Heart left ventricle (tissue), 16 donors: ENCODE results near the gene CLEC16A. TPM values are rescaled to one million over a fixed set of nuclear protein-coding genes. Genes with fewer than 3 reads are reported as not detected.

Experiments used
- ATAC-seq, 4 donors: fragments of 200-7000 bp; cut with Tn5 transposase; one replicate each; pipeline ENCODE4 v1.9.1; 2020 to 2022; ENCODE audit warnings: moderate library complexity in 4 of 4, mild to moderate bottlenecking in 3 of 4, moderate number of reproducible peaks in 1 of 4
- DNase-seq, 5 donors: peaks; one replicate each; pipeline ENCODE4 v3.0.0-alpha.2; 2020
- H3K27ac ChIP-seq, 12 donors: fragments of 200-600 bp; sonication (generic) in 4 of 12; one replicate each; pipeline versions ENCODE4 v1.5.0 to v1.8.0; 2016 to 2022; ENCODE audit warnings: mild to moderate bottlenecking in 2 of 12
- H3K27me3 ChIP-seq, 9 donors: fragments of 200-600 bp; sonication (generic) in 2 of 9; one replicate each; pipeline versions ENCODE4 v1.5.1 to v1.8.0; 2016 to 2022; ENCODE audit warnings: mild to moderate bottlenecking in 3 of 9
- H3K36me3 ChIP-seq, 9 donors: fragments of 200-600 bp; sonication (generic) in 2 of 9; one replicate each; pipeline versions ENCODE4 v1.5.0 to v1.8.0; 2018 to 2022; ENCODE audit warnings: mild to moderate bottlenecking in 2 of 9
- H3K4me1 ChIP-seq, 12 donors: fragments of 200-600 bp; sonication (generic) in 4 of 12; one replicate each; pipeline versions ENCODE4 v1.5.0 to v1.8.0; 2016 to 2022; ENCODE audit warnings: mild to moderate bottlenecking in 3 of 12
- H3K4me3 ChIP-seq, 12 donors: fragments of 200-600 bp; sonication (generic) in 4 of 12; one replicate each; pipeline versions ENCODE4 v1.5.0 to v1.8.0; 2017 to 2022; ENCODE audit warnings: mild to moderate bottlenecking in 9 of 12, moderate library complexity in 4 of 12
- H3K9me3 ChIP-seq, 12 donors: fragments of 200-600 bp; sonication (generic) in 4 of 12; one replicate each; pipeline versions ENCODE4 v1.5.0 to v1.8.0; 2016 to 2022; ENCODE audit warnings: mild to moderate bottlenecking in 1 of 12
- POLR2A ChIP-seq, 2 donors: fragments of 450-650 bp; IDR thresholded peaks; one replicate each; pipeline ENCODE4 v1.6.1; 2017; ENCODE audit warnings: antibody characterized with exemption in 2 of 2, mild to moderate bottlenecking in 2 of 2, moderate library complexity in 2 of 2
- WGBS, 4 donors: extraction: QIAGEN DNeasy Blood & Tissue Kit in 2 of 4; methylation state at CpG; one replicate each; pipeline versions ENCODE4 v1.1.5 to v1.1.7; 2013 to 2018; 5-methylcytosine and 5-hydroxymethylcytosine counted together
- intact Hi-C, 10 donors: fragments of 100-400 bp; cut with DNase I; formaldehyde crosslinking; loops; one replicate each; pipeline versions ENCODE4 v1.11.1 to v1.14.2; 2022
- polyA plus RNA-seq, 2 donors: library from polyadenylated mRNA; stranded (reverse); fragments of 200-250 nt; gene quantifications; one replicate each; pipeline ENCODE4 v1.2.3, GENCODE V29; 2013
- total RNA-seq, 9 donors: library from RNA; depleted of rRNA in 2 of 9; stranded (reverse); fragments of >200 nt in 2 of 9; fragmentation: NEBNext Ultra II Directional in 3 of 9; extraction: Animal tissue kit (Norgen Biotek cat#: 25700) in 3 of 9; gene quantifications; one replicate each; pipeline versions ENCODE4 v1.1.0 to v1.2.4, GENCODE V29; 2016 to 2023
- TF ChIP-seq, protein P1 (sequence below), 12 donors: fragments of 200-600 bp; sonication (generic) in 4 of 12; IDR thresholded peaks; one replicate each; pipeline versions ENCODE4 v1.5.0 to v1.8.0; 2018 to 2022; ENCODE audit warnings: antibody characterized with exemption in 12 of 12, mild to moderate bottlenecking in 5 of 12
- donor health status: ischemic (EF 13 %, LVEDD 7.1; RV severe dilation, severe dysfunction).
- donor health status: healthy with polysubstance abuse.
- donor health status: DM: no; HTN: yes; CAD: no.
- donor health status: DM: no; HTN: no; CAD: no.
- donor health status: ischemic (EF 25% LVEDD 6.9; RV normal size, moderate dysfunction).
- donor health status: ischemic (EF 25% LVEDD 5.7; RV mildly dilated, moderate dysfunction).
- donor health status: healthy.
- donor health status: DM: yes; HTN: yes; CAD: no.
- donor health status: ischemic (EF 35%, LVEDD 5.7; RV mildly dilated, moderate dysfunction).
- donor health status: nonischemic (EF 11% LVEDD 7.7; RV severe dilation, severe dysfunction).
- donor health status: DM: yes; HTN: yes; CAD: no.
- donor health status: PGD.
- donor health status: ischemic (EF 29% LVEDD 5.4; RV normal size, mild dysfunction).
- donor health status: nonischemic (EF 23%, LVEDD 6.1; RV moderate dilation, normal function).

The CLEC16A gene
- total and polyA plus RNA-seq, 11 donors: 13.8 to 41.1 (median 23.7) TPM

DNA sequence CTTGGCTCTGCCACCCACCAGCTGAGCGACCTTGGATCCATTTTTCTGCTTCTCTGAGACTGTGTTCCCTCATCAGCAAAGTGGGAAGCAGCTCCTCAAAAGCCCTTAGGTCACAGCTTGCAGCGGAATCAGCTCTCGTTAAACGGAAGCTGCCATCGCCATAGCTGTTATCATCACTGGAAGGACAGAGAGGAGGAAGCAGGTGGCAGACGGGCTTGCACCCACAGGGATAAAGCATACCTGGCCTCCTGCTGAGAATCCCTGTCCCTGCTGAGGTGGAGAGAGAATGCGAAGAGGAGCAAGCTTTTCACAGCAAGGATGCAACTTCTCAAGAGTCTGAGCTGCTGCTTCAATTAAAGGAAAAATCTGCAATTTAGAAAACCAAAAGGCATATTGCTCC is 106.6 kb downstream of the CLEC16A start:
- no peak for DNase-seq
- Histone ChIP-seq H3K9me3 (no peaks in the 10 kb centered on the region), H3K36me3 (peaks cover 0 to 70% (median 44%) of the 10 kb centered on the region in 9 donors), H3K4me3 (no peak overlapping the region), H3K4me1 (peaks cover 0 to 29% (median 0%) of the 10 kb centered on the region in 12 donors), H3K27ac (no peak overlapping the region), H3K27me3 (no peaks in the 10 kb centered on the region)
- WGBS, 4 donors: 83 to 95% (median 89%) methylated on average over 7 of the region's 7 CpGs
- ATAC-seq: no peak
- TF ChIP-seq POLR2A (IDR thresholded peaks at IDR 0.05): no peak
- TF ChIP-seq, protein P1, sequence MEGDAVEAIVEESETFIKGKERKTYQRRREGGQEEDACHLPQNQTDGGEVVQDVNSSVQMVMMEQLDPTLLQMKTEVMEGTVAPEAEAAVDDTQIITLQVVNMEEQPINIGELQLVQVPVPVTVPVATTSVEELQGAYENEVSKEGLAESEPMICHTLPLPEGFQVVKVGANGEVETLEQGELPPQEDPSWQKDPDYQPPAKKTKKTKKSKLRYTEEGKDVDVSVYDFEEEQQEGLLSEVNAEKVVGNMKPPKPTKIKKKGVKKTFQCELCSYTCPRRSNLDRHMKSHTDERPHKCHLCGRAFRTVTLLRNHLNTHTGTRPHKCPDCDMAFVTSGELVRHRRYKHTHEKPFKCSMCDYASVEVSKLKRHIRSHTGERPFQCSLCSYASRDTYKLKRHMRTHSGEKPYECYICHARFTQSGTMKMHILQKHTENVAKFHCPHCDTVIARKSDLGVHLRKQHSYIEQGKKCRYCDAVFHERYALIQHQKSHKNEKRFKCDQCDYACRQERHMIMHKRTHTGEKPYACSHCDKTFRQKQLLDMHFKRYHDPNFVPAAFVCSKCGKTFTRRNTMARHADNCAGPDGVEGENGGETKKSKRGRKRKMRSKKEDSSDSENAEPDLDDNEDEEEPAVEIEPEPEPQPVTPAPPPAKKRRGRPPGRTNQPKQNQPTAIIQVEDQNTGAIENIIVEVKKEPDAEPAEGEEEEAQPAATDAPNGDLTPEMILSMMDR (IDR thresholded peaks at IDR 0.05): no peak
- intact Hi-C loops: no loop called here

DNA sequence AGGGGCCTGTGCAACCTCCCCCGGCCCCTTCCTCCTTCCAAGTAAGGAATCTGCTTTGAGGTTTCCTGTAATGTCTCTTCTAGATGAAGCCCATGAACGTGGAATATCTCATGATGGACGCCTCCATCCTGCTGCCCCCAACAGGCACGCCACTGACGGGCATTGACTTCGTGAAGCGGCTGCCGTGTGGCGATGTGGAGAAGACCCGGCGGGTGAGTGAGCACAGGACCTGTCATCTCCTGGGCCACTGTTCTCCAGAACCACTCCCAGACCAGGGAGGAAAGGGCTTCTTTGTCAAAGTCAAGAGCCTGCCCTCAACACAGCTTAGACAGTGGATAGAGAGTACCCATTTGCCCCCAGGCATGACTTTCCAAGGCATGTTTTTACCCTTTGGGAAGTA is 107.1 kb downstream of the CLEC16A start:
- no peak for ATAC-seq
- intact Hi-C loops: no loop called here
- no peak overlapping the region for H3K4me3 ChIP-seq
- no peak for DNase-seq
- H3K9me3 ChIP-seq: no peaks in the 10 kb centered on the region
- no peaks in the 10 kb centered on the region for H3K27me3 ChIP-seq
- TF ChIP-seq, protein P1 (IDR thresholded peaks at IDR 0.05): no peak
- TF ChIP-seq POLR2A (IDR thresholded peaks at IDR 0.05): no peak
- WGBS, 4 donors: 94 to 95% (median 94%) methylated on average over 11 of the region's 11 CpGs
- H3K27ac ChIP-seq: no peak overlapping the region
- H3K36me3 ChIP-seq: peaks cover 0 to 67% (median 41%) of the 10 kb centered on the region in 9 donors
- peaks cover 0 to 29% (median 0%) of the 10 kb centered on the region in 12 donors for H3K4me1 ChIP-seq

DNA sequence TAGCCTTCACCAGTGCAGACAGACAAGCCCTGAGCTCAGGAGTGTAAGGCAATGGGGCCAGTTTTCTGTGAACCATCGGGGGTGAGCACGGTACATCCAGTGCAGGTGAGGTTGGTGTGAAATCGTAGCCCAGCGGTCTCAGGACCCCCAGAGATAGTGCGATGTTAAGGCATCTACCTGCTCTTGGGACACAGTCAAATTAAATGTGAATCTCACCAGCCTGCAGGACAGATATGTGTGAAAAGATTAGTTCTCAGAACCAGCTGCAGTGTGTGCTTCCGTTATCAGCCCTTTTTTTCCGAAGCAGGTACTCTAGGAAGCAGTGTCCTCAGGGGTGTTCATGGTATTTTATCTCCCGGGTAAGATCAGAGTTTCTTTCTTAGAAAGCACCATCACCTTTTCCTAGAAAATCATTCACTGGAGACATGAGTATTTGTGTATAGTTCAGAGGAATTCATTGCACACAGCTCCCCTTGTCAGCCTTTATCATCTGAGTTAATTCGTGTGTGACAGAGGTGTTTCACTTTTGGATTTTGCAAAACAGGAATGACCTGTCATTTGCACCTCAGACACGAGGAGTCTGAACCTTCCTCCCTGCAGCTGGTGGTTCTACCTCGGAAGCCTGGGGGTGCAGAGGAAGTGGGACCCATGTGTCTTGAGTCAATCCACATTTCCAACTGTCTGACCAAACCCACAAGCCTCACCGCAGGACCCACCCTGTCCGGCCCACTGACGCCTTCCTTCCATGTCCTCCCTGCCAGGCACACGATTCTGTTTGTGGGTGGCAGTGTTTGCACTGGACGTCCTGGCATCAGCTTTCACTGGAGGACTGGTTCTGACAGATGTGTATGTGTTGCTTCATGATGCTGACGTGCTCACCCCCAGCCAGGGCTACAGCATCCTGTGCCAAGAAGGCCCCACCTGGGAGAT is 107.8 kb downstream of the CLEC16A start:
- Histone ChIP-seq H3K4me1 (peaks cover 0 to 28% (median 0%) of the 10 kb centered on the region in 12 donors), H3K9me3 (no peaks in the 10 kb centered on the region), H3K36me3 (peaks cover 0 to 68% (median 45%) of the 10 kb centered on the region in 9 donors), H3K4me3 (no peak overlapping the region), H3K27ac (no peak overlapping the region), H3K27me3 (no peaks in the 10 kb centered on the region)
- WGBS, 4 donors: 81 to 88% (median 84%) methylated on average over 13 to 17 of the region's 17 CpGs
- DNase-seq (no peak), ATAC-seq (no peak)
- intact Hi-C loops: no loop called here
- TF ChIP-seq, protein P1 (IDR thresholded peaks at IDR 0.05): no peak
- no peak for TF ChIP-seq POLR2A (IDR thresholded peaks at IDR 0.05)

DNA sequence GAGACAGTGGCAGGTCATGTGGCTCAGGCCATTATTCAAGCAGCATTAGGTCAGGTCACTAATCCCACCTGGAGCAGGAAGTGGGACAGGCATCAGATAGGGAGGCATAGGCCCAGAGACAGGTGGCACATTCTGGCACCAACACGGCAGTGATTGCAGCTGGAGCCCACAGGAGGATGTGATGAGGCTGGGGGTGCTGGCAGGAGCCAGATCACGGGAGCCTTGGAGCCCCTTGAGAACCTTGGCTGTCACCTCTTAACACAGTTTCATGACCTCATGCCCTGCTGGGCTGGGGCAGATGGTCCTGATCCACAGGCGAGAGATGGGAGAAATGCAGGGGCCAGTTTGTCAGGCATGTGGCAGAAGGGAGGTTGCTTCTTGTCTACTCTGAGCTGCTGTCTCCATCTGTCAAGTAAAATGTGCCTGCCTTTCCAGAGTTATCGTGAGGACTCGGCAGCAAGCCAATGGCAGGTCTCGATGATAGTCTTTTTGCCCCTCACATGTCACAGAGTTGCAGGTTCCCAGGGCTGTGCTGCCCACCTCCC is 109.6 kb downstream of the CLEC16A start:
- intact Hi-C loops: no loop called here
- no peak overlapping the region for H3K4me3 ChIP-seq
- WGBS, 4 donors: 78 to 87% (median 86%) methylated on average over 5 to 6 of the region's 6 CpGs
- H3K9me3 ChIP-seq: no peaks in the 10 kb centered on the region
- H3K4me1 ChIP-seq: peaks cover 0 to 24% (median 0%) of the 10 kb centered on the region in 12 donors
- peaks cover 0 to 66% (median 38%) of the 10 kb centered on the region in 9 donors for H3K36me3 ChIP-seq
- H3K27ac ChIP-seq: no peak overlapping the region
- DNase-seq (no peak), ATAC-seq (no peak)
- no peaks in the 10 kb centered on the region for H3K27me3 ChIP-seq
- TF ChIP-seq, protein P1 (IDR thresholded peaks at IDR 0.05): no peak
- TF ChIP-seq POLR2A (IDR thresholded peaks at IDR 0.05): no peak
